Superior temporal gyrus (tissue), 1 donor: ENCODE measurements around the gene KCNH6.

Source experiments
- DNase-seq: peaks from one replicate; pipeline ENCODE4 v3.0.0-alpha.2; 2016; ENCODE audit errors: extremely low spot score

Gene KCNH6

DNA sequence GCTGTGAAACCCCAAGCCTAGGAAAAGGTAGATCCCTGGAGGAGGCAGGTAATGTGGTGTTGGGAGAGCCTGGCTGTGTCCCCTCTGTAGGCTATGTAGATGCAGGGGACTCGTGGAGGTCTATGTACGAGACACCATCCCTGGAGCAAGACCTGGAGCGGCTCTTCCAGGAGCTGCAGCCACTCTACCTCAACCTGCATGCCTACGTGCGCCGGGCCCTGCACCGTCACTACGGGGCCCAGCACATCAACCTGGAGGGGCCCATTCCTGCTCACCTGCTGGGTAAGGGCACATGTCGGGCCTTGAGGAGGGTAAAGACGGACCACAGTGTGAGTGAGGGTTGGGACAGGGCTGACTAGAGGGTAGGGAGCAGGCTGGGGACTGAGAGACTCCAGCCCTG, 34.3 kb upstream of the KCNH6 start:
- no peak for DNase-seq

- DNase-seq: no peak
These were observed 33.9 kb upstream of the KCNH6 start for GRCh38 chr17:63489291-63489690.

GRCh38 chr17:63490329-63490728, 32.8 kb upstream of the KCNH6 start:
- DNase-seq: no peak

DNA sequence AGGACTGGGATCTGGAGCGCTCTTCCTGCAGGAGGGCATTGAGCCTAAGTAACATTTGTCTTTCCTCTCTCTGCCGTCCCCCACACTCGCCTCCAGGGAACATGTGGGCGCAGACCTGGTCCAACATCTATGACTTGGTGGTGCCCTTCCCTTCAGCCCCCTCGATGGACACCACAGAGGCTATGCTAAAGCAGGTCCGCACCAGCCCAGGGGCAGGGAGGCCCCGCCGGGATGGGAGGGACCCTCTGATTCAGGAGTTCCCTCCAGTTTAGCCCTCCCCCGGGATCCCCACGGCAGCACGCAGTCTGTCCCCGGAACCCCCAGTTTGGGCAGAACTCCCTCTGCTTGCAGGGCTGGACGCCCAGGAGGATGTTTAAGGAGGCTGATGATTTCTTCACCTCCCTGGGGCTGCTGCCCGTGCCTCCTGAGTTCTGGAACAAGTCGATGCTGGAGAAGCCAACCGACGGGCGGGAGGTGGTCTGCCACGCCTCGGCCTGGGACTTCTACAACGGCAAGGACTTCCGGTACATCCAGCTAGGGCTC, 32.2 kb upstream of the KCNH6 start:
- DNase-seq: no peak

DNA sequence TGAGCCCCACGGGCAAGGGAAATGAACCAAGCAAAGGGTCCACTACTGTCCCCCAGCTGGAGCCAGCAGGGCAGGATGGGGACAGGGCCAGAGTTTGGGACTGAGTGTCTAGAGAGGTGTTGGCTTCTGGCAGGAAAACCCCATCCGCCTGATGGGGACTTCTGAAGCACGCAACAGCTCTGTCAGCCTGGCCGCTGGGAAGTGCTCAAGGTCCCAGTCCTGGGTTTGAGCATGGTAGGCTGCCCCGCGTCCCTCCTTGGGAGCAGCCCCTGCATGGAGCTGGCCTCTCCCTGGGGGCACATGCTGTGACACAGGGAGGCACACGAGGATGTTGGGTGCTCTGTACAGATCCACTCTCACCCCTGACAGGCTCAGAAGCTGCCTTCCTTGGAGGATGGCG, 31.7 kb upstream of the KCNH6 start:
- no peak for DNase-seq

DNA sequence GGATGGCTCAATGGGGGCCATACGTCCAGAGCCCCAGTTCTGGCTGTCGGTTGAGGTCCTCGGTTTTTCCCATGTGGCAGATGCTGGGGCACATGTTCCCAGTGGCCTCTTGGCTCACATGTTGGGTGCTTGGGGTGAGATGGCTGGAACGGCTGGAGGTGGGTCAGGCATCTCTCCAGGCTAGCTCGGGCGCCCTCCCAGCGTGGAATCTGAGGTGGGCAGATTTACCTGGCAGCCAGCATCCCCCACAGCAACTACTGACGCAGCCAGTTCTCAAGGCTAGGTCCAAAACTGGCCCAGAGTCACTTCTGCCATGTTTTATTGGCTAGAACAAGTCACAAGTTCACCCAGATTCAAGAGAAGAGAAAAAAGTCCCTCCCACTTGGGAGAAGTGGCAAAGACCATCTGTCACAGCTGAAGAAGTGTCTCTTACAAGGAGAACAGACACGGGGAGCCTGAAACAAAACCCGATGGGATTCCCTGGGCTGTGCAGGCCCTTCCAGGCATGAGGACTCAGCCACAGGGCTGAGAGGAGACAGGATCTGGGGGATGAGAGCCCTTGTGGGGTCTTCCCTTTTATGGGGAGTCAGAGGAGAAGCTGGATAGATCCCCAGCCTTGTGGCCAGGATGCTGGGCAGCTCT, 31.1 kb upstream of the KCNH6 start:
- peak; percentile 22 for DNase-seq

DNA sequence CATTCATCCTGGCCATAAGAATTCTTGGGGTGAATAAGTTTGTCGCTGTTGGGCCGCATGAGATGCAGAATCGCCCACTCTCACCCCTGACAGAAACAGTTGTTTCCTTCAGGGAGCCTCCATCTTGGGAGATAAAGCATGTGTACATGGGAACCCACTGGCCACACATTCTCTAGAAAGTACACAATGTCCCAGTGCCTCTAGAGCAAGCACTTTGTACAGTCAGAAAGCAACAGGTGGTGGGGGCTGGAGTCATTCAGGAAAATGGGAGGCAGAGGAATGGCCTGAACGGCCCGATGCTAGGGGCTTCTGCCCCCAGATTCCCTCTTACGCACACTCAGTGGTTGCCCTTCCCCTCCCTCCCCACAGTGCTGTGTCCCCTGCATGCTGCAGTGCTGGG, 30.2 kb upstream of the KCNH6 start:
- DNase-seq: no peak

- DNase-seq: no peak
These were observed 29.7 kb upstream of the KCNH6 start for GRCh38 chr17:63493411-63493810.

DNA sequence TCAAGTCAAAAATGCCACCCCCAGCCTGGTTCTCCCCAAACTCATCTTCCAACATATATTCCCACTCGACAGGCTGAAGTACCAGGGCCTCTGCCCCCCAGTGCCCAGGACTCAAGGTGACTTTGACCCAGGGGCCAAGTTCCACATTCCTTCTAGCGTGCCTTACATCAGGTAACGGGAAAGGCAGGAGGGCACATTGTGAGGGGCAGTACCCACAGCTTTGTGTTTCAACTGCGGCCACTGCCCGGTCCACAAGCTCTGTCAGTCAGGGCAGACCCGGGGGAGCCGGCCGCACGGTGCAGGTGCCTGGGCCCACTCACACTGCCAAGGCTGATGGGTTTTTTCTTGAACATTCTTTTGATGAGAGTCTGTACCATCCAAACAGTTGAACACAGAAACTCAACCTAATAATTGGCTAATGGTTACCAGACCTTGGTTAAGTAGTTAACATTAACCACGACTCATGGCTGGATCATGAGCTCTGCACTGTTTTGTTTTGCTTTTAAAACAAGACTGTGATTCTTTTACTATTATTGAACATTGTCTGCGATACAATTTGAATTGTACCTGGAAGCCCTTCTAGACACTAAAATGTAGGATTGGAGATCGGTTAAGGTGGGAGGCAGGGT, 28.7 kb upstream of the KCNH6 start:
- no peak for DNase-seq

DNA sequence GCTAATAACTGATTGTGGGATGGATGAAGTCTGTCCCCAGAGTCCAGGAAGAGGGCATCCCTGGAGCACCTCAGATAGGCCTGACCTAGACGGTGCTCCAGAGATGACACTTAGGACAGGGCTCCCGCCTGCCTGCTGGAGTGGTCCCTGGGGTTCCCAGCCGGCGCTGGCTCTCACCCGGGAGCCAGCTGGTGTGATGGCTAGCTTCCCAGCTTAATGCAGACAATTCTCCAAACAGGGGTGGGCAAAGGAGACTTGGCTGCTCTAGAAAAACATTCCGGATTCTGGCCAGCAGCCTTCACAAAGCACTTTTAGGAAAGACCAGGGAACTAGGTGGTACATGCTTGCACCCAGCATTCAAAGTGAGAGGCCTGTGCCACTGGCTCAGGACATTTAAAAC, 27.7 kb upstream of the KCNH6 start:
- DNase-seq: no peak

- no peak for DNase-seq
These were observed 27.0 kb upstream of the KCNH6 start for GRCh38 chr17:63496177-63496576.

DNA sequence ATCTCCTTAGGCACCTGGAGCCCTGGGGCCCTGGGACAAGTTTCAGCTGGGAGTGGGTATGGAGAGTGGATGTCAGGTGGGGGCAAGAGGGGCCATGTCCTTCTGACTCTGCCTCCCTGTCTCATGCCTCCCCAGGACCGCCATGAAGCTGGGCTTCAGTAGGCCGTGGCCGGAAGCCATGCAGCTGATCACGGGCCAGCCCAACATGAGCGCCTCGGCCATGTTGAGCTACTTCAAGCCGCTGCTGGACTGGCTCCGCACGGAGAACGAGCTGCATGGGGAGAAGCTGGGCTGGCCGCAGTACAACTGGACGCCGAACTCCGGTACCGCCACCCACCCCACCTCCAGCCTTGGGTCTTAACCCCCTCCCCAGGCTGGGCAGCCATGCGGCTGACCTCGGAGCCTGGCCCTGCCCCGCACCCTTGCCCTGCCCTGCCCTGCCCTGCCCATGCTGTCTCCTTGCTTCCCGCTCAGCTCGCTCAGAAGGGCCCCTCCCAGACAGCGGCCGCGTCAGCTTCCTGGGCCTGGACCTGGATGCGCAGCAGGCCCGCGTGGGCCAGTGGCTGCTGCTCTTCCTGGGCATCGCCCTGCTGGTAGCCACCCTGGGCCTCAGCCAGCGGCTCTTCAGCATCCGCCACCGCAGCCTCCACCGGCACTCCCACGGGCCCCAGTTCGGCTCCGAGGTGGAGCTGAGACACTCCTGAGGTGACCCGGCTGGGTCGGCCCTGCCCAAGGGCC, 26.3 kb upstream of the KCNH6 start:
- DNase-seq: no peak

DNA sequence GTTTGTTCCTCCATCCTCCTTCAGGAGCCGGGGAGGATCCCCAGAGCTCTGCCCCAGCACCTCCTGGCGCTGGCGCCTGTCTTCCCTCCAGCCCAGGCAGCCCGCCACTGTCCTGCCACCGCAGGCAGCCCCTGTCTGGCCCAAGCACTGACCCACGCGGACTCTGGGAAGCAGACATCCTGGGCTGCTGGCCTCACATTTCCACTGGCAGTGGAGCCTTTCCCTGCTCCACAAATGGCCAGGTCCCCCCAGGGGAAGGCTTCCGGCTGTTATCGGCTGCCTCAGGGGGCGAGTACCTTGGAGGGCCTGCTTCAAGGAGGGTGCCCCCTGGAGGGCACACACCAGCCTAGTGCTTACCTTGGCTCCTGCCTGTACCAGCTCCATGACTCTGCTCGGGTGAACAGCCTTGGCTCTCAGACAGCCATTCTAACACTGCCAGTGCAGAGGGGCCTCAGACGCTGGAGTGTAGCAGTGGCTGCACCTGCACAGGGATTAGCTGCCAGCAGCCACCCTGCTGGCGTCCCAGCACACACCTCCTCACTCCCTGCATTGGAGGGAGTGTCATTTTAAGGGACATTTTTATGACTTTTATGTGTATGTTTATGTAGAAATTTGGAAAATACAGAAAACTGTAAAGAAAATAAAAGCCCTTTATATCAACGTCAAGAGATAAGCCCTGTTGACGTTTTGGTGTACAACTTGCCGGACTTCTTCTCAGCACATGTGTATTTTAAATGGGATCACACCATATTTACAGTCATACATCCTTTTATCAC, 25.3 kb upstream of the KCNH6 start:
- no peak for DNase-seq

GRCh38 chr17:63498626-63499195, 24.4 kb upstream of the KCNH6 start:
- DNase-seq: no peak

DNA sequence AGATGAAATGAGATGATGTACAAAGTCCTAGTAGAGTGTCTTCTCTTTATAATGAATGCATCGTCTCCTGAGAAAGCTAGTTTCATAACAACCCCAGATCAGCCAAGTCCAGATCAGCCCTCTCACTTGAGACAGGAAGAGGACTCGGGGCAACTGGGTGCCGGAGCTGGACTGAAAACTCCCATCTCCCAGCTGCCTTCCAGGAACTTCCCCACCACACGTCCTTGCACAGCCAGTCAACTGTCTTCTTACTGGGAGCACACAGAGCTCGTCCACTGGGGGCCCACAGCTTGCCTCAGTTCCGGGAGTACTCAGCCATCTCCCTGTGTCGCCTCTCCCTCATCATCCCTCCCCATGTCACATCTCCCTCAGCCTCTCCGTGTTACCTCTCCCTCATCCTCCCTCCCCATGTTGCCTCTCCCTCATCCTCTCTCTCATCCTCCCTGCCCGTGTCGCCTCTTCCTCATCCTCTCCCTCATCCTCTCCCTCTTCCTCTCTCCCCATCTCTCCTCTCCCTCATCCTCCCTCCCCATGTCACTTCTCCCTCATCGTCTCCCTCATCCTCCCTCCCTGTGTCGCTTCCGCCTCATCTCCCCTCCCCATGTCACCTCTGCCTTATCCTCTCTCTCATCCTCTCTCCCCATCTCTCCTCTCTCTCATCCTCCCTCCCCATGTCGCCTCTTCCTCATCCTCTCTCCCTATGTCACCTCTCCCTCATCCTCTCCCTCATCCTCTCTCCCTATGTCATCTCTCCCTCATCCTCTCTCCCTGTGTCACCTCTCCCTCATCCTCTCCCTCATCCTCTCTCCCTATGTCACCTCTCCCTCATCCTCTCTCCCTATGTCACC, 22.4 kb upstream of the KCNH6 start:
- no peak for DNase-seq

- DNase-seq: no peak
These were observed 19.8 kb upstream of the KCNH6 start for GRCh38 chr17:63503341-63503705.

GRCh38 chr17:63504261-63504660, 18.9 kb upstream of the KCNH6 start:
- no peak for DNase-seq

- DNase-seq: no peak
These were observed 17.8 kb upstream of the KCNH6 start for GRCh38 chr17:63505341-63505740.

DNA sequence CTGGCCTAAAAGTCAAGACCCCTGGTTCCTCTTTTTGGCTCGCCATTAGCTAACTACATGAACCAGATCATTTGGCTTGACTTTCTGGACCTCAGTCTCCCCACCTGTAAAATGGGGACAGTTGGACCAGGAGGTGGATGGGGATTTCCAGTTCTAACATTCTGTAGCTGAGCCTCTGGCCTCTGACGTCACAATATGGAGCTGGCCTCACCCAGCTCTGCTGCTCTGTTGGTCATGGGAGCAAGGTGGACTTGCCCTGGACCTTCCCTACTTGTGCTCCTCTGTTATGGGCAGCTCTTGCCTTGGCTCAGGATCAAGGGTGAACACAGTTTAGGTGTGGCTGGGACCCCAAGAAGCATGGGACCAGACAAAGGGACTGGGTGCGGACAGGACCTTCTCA, 16.5 kb upstream of the KCNH6 start:
- DNase-seq: no peak

GRCh38 chr17:63511331-63511730, 11.8 kb upstream of the KCNH6 start:
- DNase-seq: no peak

DNA sequence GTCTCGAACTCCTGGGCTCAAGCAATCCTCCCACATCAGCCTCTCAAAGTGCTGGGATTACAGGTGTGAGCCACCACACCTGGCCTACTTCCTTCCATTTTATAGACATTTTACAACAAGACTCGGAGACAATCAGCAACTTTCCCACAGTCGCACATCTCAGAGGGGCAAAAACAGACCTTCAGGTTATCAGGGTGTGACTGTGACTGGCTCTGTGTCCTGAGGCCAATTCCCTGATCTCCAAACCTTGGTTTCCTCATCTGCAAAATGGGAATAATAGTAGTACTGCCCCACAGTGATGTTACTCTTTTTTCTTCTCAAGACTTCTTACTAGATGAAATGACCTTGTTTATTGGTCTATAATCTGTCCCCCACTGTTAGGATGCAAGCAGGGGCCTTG, 10.8 kb upstream of the KCNH6 start:
- DNase-seq: no peak
